GM21786 (cell line): ENCODE results near the gene CNN3.

ENCODE experiments used
- ATAC-seq: cut with Tn5 transposase; IDR thresholded peaks from one replicate; pipeline ENCODE4 v1.9.1; 2021; ENCODE audit not compliant: unreplicated experiment

Gene CNN3

DNA sequence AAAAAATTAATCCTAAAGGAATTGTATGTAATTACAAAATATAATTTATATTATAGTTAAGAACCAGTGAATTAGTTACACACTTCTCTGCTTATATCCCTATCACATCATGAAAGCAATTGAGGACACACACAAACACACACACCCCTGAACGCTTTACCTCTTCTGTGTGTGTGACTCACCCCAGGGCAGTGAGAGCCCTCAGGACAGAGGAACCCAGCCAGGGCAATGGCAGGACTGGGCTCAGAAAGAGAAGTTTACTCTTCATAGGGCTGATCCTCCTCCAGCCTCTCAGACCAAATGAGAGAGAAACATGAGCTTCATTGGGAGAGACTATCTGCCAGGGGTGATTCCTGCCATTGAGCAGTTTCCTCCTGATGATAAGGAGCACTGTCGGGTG, 68.6 kb downstream of the CNN3 start:
- no peak for ATAC-seq

DNA sequence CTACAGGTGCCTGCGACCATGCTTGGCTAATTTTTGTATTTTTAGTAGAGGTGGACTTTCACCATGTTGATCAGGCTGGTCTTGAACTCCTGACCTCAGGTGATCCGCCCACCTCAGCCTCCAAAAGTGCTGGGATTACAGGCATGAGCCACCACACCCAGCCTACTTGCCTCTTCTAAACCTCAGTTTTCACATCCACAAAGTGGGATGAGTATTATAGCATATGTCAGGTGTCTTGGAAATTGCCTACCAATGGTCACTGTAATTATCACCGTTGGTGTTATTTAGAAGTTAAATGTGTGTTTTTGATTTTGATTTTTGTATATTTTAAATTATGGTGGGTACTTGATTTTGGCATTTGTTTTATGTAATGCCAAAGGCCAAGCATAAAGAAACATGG, 70.0 kb downstream of the CNN3 start:
- ATAC-seq, result no peak

GRCh38 chr1:94856004-94856403, 70.9 kb downstream of the CNN3 start:
- ATAC-seq, result no peak

DNA sequence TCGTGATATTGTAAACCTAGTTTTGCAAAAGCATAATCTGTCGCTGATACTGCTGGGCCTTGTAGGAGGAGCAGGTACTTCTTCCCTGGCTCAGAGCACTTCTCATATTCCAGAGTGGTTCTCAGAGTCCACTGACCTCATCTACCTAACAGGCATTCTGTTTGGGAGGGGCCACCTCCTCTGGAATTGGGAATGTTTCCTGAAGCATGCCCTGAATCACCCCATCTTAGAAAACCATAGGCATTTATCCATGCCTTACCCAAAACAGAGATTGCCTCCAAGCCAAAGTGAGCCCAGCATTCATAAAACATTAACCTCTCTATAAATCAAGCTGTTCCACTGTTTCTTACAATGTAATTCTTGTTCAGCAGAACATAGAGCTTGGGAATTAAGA, 71.6 kb downstream of the CNN3 start:
- no peak for ATAC-seq

GRCh38 chr1:94854458-94855306, 72.2 kb downstream of the CNN3 start:
- peak; percentile 95 for ATAC-seq

DNA sequence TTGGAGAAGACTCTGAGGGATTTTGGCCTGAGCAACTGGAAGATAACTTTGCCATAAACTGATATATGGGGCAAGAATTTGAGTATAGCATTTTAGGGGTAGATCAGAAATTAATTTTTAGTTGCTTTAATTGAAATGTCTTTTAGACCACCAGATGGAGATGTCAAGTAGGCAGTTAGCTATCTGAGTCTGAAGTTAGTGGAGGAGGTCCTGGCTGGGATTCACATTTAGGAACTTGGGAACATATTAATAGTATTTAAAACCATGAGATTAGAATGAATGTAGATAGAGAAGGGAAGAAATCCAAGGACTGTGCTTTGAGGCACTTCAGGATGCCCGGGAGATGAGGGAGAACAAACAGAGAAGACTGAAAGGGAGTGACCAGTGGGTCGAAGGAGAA, 74.1 kb downstream of the CNN3 start:
- ATAC-seq, result no peak

GRCh38 chr1:94851571-94851970, 75.3 kb downstream of the CNN3 start:
- ATAC-seq, result no peak
